Measurements from ENCODE around the gene GCGR. TPM values are rescaled to one million over a fixed set of nuclear protein-coding genes. Genes with fewer than 3 reads are reported as not detected.

GCGR gene
- polyA plus RNA-seq, 1 donor from 2014 or later, result not detected

Other genes starting within 250 kb of the GCGR start
- gene NPLOC4, start 167.0 kb upstream of the GCGR start, polyA plus RNA-seq, result 53.5 TPM
- gene TSPAN10, start 167.0 kb upstream of the GCGR start, polyA plus RNA-seq, result 0.36 TPM
- 1.5 TPM for gene PDE6G, start 147.6 kb upstream of the GCGR start, polyA plus RNA-seq
- gene OXLD1, start 137.5 kb upstream of the GCGR start, polyA plus RNA-seq, result 77.7 TPM
- gene CCDC137, start 137.4 kb upstream of the GCGR start, polyA plus RNA-seq, result 27.9 TPM
- 33.2 TPM for gene ARL16, start 120.4 kb upstream of the GCGR start, polyA plus RNA-seq
- gene HGS, start 120.1 kb upstream of the GCGR start, polyA plus RNA-seq, result 37.6 TPM
- 63.7 TPM for gene MRPL12, start 100.8 kb upstream of the GCGR start, polyA plus RNA-seq
- gene SLC25A10, start 91.9 kb upstream of the GCGR start, polyA plus RNA-seq, result 2.4 TPM
- 66.4 TPM for gene MCRIP1, start 29.1 kb downstream of the GCGR start, polyA plus RNA-seq
- not detected for gene PPP1R27, start 30.9 kb downstream of the GCGR start, polyA plus RNA-seq
- gene P4HB, start 56.4 kb downstream of the GCGR start, polyA plus RNA-seq, result 177 TPM
- gene ARHGDIA, start 67.2 kb downstream of the GCGR start, polyA plus RNA-seq, result 163 TPM
- 22.5 TPM for gene ALYREF, start 87.4 kb downstream of the GCGR start, polyA plus RNA-seq
- gene ANAPC11, start 87.6 kb downstream of the GCGR start, polyA plus RNA-seq, result 266 TPM
- not detected for gene NPB, start 98.1 kb downstream of the GCGR start, polyA plus RNA-seq
- 20.0 TPM for gene PCYT2, start 107.2 kb downstream of the GCGR start, polyA plus RNA-seq
- 31.6 TPM for gene SIRT7, start 114.0 kb downstream of the GCGR start, polyA plus RNA-seq
- gene MAFG, start 123.6 kb downstream of the GCGR start, polyA plus RNA-seq, result 1.6 TPM
- 3.6 TPM for gene PYCR1, start 133.2 kb downstream of the GCGR start, polyA plus RNA-seq
- gene MYADML2, start 143.1 kb downstream of the GCGR start, polyA plus RNA-seq, result not detected
- gene NOTUM, start 157.0 kb downstream of the GCGR start, polyA plus RNA-seq, result not detected
- 30.8 TPM for gene ASPSCR1, start 173.5 kb downstream of the GCGR start, polyA plus RNA-seq
- 47.7 TPM for gene CENPX, start 218.7 kb downstream of the GCGR start, polyA plus RNA-seq
- gene LRRC45, start 219.2 kb downstream of the GCGR start, polyA plus RNA-seq, result 5.3 TPM
- gene RAC3, start 227.5 kb downstream of the GCGR start, polyA plus RNA-seq, result not detected
- gene DCXR, start 233.5 kb downstream of the GCGR start, polyA plus RNA-seq, result 88.3 TPM
- gene RFNG, start 247.7 kb downstream of the GCGR start, polyA plus RNA-seq, result 4.1 TPM
- 122 TPM for gene GPS1, start 247.7 kb downstream of the GCGR start, polyA plus RNA-seq